GM20000 (cell line): ENCODE data around the gene HERC6.
"Not testable (repeated sequence)": the region's sequence is repeated elsewhere in the genome, so short reads cannot be mapped to it uniquely, and the experiment has no call there.

Experiments used
- DNase-seq: peaks from one replicate; pipeline ENCODE4 v3.0.0; 2012; ENCODE audit warnings: low spot score
- TF ChIP-seq, protein P1 (sequence below): IDR thresholded peaks from 2 replicates; pipeline ENCODE4 v1.5.1; 2012; ENCODE audit warnings: mild to moderate bottlenecking, control low read depth; ENCODE audit errors: extremely low read depth, missing control alignments

The HERC6 gene

DNA sequence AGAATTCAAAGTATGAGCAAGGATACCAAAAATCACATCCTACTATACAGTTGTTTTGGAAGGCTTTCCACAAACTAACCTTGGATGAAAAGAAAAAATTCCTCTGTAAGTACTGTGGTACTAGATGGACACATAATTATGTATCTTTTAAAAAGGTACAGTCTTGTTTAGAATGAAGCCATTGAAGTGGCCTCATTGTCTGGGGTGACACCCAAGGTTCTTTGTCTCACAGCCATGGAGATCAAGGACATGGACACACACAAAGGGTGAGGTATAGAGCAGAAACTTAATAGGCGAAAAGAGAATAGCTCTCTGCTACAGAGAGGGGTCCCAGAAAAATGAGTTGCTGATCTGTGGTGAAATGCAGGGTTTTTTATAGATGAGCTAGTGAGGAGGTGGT, 61.5 kb downstream of the HERC6 start:
- no peak for DNase-seq
- TF ChIP-seq, protein P1, sequence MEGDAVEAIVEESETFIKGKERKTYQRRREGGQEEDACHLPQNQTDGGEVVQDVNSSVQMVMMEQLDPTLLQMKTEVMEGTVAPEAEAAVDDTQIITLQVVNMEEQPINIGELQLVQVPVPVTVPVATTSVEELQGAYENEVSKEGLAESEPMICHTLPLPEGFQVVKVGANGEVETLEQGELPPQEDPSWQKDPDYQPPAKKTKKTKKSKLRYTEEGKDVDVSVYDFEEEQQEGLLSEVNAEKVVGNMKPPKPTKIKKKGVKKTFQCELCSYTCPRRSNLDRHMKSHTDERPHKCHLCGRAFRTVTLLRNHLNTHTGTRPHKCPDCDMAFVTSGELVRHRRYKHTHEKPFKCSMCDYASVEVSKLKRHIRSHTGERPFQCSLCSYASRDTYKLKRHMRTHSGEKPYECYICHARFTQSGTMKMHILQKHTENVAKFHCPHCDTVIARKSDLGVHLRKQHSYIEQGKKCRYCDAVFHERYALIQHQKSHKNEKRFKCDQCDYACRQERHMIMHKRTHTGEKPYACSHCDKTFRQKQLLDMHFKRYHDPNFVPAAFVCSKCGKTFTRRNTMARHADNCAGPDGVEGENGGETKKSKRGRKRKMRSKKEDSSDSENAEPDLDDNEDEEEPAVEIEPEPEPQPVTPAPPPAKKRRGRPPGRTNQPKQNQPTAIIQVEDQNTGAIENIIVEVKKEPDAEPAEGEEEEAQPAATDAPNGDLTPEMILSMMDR: no peak

DNA sequence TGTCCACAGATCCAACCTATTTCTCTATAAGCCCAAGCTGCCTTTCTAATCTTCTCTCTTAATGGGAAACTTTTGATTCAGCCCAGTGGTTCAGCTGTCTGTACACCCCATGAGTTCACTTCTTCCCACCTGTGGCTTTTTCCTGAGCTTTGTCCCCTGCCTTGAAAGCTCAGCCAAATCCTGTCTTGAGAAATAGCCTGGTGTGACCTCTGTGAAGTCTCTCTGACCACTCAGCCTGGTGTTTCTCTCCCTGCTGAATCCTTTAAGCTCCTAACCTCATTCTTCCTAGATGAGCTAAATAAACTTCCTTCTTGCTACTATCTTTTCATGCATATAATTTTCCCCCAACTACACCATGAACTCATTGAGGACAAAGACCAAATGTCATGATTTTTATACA, 63.0 kb downstream of the HERC6 start:
- DNase-seq: no peak
- TF ChIP-seq, protein P1: no peak

DNA sequence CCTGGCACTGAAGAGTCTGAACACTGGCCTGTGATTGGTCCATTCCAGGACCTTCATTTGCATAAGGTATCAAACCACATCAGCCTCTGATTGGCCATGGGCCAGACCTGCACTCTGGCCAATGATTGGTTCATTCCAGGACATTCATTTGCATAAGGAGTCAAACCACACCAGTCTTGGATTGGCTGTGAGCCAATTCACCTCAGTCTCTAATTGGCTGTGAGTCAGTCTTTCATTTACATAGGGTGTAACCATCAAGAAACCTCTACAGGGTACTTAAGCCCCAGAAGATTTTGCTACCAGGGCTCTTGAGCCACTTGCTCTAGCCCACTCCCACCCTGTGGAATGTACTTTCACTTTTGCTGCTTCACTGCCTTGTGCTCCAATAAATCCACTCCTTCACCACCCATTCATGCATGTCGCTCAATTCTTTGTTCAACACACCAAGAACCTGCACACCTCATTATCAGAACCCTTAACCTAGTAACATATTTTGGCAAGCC, 64.1 kb downstream of the HERC6 start:
- no peak for DNase-seq
- TF ChIP-seq, protein P1: no peak

DNA sequence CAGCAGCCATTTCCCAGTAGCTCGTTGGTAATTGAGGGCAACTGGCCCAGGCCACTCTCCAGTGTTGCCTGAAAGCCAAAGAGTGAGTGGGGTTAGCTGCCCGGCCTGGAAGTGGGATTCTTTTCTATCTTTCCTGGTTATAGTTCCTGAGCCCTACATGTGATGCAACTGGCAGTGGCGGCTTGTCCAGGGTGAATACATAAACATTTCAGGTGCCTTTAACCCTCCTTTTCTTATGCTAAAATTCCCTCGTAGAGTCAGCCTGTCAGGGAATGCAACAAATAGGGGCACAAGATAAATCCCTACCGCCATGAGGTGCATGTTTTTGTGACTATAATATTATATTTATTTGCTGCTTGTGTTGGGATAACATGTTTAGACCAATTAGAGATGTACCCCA, 64.8 kb downstream of the HERC6 start:
- TF ChIP-seq, protein P1: no peak
- DNase-seq: no peak

DNA sequence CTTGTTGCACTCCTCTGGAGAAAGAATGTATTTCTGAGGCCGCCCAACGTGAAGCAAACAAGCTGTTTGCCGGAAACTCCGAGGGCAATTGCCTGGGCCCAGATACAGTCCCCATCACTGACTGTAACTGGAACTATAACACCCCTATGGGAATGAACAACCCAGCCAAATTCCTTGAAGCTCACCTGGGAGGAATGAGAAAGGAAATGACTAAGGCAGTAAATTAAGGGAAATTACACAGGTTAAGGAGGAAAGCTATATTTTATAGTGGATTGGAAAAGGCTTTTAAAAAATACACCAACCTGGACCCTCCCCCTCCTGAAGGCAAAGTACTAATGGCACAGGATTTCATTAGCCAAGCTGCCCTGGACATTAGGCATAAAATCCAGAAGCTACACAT, 66.6 kb downstream of the HERC6 start:
- TF ChIP-seq, protein P1: no peak
- no peak for DNase-seq

DNA sequence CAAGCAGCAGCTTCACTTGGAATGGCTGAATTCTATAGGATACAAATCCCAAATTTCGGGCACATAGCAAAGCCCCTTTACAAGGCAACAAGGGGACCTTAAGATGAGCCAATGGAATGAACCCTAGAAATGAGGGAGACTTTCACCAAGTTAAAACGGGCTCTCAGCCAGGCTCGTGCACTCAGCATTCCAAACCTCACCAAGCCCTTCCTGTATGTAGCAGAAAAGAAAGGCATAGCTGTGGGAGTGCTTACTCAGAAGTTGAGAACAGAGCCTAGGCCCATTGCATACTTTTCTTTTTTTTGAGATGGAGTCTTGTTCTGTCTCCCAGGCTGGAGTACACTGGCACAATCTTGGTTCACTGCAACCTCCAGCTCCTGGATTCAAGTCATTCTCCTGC, 67.5 kb downstream of the HERC6 start:
- DNase-seq: no peak
- TF ChIP-seq, protein P1: no peak

DNA sequence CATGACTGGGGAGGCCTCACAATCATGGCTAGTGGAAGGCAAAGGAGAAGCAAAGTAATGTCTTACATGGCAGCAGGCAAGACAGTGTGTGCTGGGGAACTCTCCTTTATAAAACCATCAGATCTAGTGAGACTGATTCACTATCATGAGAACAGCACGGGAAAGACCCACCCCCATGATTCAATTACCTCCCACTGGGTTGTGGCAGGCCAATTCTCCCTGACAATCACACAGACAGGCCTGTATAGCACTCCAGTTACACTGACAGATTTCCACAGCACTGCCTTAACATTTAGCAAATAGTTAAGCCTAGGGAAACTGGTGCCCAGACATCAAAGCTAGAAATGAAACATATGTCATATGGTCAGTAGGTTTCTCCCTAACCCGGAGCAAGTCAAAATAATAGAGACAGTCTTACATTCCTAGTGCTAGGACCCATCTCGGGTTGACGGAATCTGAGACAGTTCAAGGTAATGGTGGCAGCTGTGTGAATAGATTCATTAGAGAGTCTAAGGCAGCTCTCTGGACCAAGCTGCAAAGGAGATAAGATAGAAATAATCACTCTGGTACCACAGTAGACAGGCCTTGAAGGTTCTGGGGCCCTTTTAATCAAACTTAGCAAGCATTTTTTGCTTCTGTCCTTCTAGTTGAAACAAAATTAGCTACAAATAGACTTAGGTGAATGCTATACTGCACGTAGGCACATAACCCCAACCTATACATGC, 68.9 kb downstream of the HERC6 start:
- TF ChIP-seq, protein P1: no peak
- DNase-seq: no peak

DNA sequence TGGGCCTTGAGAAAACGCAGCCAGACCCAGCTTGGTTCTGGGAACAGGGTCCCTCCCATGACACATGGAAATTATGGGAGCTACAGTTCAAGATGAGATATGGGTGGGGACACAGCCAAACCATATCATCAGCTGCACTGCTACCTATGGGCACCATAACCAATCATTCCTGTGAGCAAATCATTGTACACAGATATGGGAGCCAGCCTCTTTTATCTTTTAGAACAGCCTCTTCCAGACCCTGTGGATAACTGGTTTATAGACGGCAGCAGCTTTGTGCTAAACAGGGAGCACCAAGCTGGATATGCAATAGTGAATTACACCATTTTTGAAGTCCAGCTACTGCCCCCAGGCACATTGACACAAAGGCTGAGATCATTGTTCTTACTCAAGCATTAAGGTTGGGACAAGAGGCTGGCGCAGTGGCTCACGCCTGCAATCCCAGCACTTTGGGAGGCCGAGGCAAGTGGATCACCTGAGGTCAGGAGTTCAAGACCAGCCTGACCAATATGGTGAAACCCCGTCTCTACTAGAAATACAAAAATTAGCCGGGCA, 69.6 kb downstream of the HERC6 start:
- not testable (repeated sequence) for DNase-seq
